ENCODE data around the gene PDE3B.

PDE3B gene

DNA sequence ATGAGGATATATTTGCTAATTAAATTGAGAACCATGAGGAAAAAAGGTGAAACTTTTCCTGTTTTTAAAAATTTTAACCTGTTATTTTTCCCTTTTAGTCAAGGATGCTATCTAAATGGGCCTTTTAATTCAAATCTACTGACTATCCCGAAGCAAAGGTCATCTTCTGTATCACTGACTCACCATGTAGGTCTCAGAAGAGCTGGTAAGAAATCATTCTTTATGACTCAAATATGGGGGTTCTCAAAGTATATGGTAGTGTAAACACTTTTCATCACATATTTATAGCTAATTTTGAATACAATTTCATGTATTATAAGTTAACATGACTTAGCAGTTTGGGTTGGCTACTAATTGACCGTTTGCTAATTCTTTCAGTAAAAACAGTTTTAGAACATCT is 160.2 kb downstream of the PDE3B start:
- ChIA-PET CTCF (interaction anchor here (1.6 kb wide), 1 partner anchor 12 kb away, joined by 3 read pairs; no protein-coding TSS in a partner anchor), POLR2A (no interaction called here)
- DNase-seq (ENCODE audit: low read depth, low spot score) = no peak
- TF ChIP-seq, protein P1, sequence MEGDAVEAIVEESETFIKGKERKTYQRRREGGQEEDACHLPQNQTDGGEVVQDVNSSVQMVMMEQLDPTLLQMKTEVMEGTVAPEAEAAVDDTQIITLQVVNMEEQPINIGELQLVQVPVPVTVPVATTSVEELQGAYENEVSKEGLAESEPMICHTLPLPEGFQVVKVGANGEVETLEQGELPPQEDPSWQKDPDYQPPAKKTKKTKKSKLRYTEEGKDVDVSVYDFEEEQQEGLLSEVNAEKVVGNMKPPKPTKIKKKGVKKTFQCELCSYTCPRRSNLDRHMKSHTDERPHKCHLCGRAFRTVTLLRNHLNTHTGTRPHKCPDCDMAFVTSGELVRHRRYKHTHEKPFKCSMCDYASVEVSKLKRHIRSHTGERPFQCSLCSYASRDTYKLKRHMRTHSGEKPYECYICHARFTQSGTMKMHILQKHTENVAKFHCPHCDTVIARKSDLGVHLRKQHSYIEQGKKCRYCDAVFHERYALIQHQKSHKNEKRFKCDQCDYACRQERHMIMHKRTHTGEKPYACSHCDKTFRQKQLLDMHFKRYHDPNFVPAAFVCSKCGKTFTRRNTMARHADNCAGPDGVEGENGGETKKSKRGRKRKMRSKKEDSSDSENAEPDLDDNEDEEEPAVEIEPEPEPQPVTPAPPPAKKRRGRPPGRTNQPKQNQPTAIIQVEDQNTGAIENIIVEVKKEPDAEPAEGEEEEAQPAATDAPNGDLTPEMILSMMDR (IDR thresholded peaks at IDR 0.05; ENCODE audit: insufficient read depth, low read length, missing control alignments) = no peak
- H3K4me3 ChIP-seq (ENCODE audit: low read depth, low read length) = no peak overlapping the region

DNA sequence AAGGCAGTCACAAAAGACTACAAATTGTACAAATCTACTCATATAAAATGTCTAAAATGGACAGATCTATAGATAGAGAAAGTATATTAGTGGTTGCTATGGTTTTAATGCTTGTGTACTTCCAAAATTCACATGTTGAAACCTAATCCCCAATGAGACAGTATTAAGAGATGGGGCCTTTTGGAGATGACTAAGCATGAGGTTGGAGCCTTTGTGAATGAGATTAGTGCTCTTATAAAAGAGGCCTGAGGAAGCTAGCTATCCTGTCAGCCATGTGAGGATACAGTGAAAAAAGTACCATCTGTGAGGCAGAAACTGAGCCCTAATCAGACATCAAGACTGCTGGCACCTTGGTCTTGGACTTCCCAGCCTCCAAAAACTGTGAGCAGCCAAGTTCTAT is 165.9 kb downstream of the PDE3B start:
- no peak overlapping the region for H3K4me3 ChIP-seq (ENCODE audit: low read depth, low read length)
- no peak for DNase-seq (ENCODE audit: low read depth, low spot score)
- ChIA-PET CTCF (no interaction called here), POLR2A (no interaction called here)
- TF ChIP-seq, protein P1 (IDR thresholded peaks at IDR 0.05; ENCODE audit: insufficient read depth, low read length, missing control alignments) = no peak

DNA sequence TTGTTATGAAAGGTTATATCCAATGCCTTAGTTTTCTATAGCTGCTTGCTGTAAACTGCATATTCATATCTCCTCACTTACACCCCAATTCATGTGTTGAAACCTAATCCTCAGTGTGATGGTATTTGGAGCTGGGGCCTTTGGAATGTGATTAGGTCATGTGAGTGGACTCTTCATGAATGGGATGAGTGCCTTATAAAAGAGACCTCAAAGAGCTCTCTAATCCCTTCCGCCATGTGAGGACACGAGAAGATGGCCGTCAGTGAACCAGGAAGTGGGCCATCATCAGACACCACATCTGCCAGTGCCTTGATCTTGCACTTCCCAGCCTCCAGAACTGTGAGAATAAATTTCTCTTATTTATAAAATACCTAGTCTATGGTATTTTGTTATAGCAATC is 169.2 kb downstream of the PDE3B start:
- ChIA-PET POLR2A (no interaction called here), CTCF (interaction anchor here (1.1 kb wide), 1 partner anchor 96 kb away, joined by 4 read pairs; no protein-coding TSS in a partner anchor)
- no peak overlapping the region for H3K4me3 ChIP-seq (ENCODE audit: low read depth, low read length)
- DNase-seq (ENCODE audit: low read depth, low spot score) = no peak
- TF ChIP-seq, protein P1 (IDR thresholded peaks at IDR 0.05; ENCODE audit: insufficient read depth, low read length, missing control alignments) = no peak

DNA sequence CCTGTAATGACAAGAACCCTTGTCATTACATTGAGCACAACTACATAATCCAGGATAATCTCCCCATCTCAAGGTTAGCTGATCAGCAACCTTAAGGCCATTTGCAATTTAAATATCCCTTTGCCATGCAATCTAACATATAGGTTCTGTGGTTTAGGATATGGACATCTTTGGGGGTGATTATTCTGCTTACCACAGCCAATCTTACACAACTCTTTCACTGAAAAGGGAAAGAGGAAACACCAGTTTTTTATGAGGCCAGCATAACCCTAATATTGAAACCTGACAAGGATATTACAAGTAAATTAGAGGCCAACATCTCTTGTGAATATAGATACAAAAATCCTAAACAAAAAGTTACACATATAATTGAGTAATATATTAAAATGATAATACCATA is 169.9 kb downstream of the PDE3B start:
- CTCF ChIA-PET = no interaction called here
- POLR2A ChIA-PET = no interaction called here
- no peak overlapping the region for H3K4me3 ChIP-seq (ENCODE audit: low read depth, low read length)
- TF ChIP-seq, protein P1 (IDR thresholded peaks at IDR 0.05; ENCODE audit: insufficient read depth, low read length, missing control alignments) = no peak
- no peak for DNase-seq (ENCODE audit: low read depth, low spot score)

DNA sequence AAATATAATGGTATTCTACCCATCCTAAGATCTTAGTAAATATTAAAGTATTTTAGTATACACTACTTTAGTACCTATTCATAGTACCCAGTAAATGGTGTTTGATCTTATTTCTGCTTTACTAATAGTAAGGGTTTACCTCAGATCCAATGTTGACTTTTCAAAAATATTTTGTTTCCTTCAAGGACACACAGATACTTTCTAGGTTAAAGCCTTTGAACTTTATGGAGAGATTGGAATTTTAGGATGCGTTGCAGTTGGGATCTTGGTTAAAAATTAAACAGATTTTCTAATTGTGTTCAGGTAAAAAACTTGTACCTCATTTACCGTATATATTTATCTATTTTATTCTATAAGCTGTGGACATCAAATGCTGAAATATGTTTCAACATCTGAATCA is 175.2 kb downstream of the PDE3B start:
- POLR2A ChIA-PET = no interaction called here
- H3K4me3 ChIP-seq (ENCODE audit: low read depth, low read length) = no peak overlapping the region

DNA sequence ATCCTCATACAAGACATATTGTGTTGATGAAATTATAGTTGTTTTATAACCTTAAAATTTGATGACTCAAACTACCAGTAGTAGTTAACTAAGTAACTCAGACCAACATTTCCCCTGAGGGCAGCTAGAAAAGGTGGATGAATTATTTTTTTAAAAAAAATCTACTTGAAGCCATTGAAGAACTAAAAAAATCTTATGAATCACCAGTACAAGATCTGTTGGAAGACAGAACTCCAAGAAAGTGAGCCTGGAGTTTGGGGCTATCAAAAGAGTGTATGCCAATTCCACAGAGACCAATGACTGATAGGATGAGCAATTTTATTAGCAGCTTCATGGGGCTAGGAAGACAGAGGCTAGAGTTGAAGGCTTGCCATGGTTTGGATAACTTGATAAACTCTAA is 176.0 kb downstream of the PDE3B start:
- POLR2A ChIA-PET = no interaction called here
- TF ChIP-seq, protein P1 (IDR thresholded peaks at IDR 0.05; ENCODE audit: insufficient read depth, low read length, missing control alignments) = no peak
- CTCF ChIA-PET = no interaction called here
- H3K4me3 ChIP-seq (ENCODE audit: low read depth, low read length) = no peak overlapping the region
- DNase-seq (ENCODE audit: low read depth, low spot score) = no peak

More for the DNA sequence above, 175.2 kb downstream of the PDE3B start:
- CTCF ChIA-PET = no interaction called here
- TF ChIP-seq, protein P1 (IDR thresholded peaks at IDR 0.05; ENCODE audit: insufficient read depth, low read length, missing control alignments) = no peak
- no peak for DNase-seq (ENCODE audit: low read depth, low spot score)

All from AG04449 (cell line).